22Rv1 (cell line): ENCODE results near the gene VPS33A.

Experiments used
- H3K27ac ChIP-seq: fragments of 450-650 bp; 2 replicates; pipeline ENCODE4 v1.5.1; 2017
- ZFX ChIP-seq: fragments of 450-650 bp; IDR thresholded peaks from 2 replicates; pipeline ENCODE4 v1.6.1; 2017; ENCODE audit warnings: antibody characterized with exemption, borderline replicate concordance
- TF ChIP-seq, protein P1 (sequence below): fragments of 450-650 bp; IDR thresholded peaks from 2 replicates; pipeline ENCODE4 v1.5.1; 2017; ENCODE audit warnings: mild to moderate bottlenecking

The VPS33A gene

DNA sequence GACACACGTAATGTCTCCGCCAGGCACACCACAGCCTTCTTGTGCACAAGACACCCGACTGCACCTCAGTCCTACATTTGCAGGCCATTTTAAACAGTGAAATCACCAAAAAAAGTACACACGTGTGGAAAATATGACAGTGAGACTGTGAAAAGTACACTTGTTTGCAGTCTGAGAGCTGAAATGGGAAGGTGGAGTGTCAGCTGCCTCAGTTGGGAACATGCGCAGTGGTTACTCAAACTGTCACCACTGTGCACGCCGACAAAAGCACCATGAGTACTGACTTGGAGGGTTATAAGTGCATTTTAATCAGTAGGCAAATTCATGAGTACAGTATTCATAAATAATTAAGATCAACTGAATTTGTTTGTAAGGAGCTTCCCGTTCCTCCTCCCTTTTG, 15.8 kb downstream of the VPS33A start:
- TF ChIP-seq, protein P1, sequence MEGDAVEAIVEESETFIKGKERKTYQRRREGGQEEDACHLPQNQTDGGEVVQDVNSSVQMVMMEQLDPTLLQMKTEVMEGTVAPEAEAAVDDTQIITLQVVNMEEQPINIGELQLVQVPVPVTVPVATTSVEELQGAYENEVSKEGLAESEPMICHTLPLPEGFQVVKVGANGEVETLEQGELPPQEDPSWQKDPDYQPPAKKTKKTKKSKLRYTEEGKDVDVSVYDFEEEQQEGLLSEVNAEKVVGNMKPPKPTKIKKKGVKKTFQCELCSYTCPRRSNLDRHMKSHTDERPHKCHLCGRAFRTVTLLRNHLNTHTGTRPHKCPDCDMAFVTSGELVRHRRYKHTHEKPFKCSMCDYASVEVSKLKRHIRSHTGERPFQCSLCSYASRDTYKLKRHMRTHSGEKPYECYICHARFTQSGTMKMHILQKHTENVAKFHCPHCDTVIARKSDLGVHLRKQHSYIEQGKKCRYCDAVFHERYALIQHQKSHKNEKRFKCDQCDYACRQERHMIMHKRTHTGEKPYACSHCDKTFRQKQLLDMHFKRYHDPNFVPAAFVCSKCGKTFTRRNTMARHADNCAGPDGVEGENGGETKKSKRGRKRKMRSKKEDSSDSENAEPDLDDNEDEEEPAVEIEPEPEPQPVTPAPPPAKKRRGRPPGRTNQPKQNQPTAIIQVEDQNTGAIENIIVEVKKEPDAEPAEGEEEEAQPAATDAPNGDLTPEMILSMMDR: no peak
- TF ChIP-seq ZFX: no peak

DNA sequence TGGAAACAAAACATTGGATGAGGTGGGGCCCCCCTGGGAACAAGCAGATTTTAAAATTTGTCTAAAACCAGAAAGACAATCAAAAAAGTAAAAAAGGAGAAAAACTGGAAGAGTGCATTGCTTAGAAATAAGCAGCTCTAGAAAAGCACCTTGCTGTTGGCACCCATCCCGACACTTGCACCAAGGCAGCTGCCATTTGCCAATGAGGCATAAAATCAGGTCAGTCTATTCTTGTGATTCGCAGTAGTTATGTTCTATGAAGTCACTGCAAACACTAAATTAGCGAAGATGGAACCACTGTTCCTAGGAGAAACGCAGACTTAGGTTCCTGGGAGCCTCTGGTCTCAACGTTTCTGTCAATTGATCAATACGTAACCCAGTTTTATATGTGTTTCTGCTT, 16.2 kb downstream of the VPS33A start:
- H3K27ac ChIP-seq: no peak overlapping the region
- TF ChIP-seq ZFX: no peak
- TF ChIP-seq, protein P1: no peak

More for the DNA sequence above, 15.8 kb downstream of the VPS33A start:
- no peak overlapping the region for H3K27ac ChIP-seq

DNA sequence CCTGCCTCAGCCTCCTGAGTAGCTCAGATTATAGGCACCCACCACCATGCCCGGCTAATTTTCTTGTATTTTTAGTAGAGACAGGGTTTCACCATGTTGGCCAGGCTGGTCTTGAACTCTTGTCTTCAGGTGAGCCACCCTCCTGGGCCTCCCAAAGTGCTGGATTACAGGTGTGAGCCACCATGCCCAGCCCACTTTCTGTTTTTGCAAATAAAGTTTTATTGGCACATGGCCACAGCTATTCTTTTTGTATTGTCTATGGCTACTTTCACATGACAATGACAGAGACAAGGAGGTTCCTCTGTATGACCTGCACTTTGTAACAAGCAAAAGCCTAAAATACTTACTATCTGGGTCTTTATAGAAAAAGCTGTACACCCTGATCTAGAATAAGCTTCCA, 20.7 kb downstream of the VPS33A start:
- H3K27ac ChIP-seq: no peak overlapping the region
- TF ChIP-seq, protein P1: no peak
- TF ChIP-seq ZFX: no peak

DNA sequence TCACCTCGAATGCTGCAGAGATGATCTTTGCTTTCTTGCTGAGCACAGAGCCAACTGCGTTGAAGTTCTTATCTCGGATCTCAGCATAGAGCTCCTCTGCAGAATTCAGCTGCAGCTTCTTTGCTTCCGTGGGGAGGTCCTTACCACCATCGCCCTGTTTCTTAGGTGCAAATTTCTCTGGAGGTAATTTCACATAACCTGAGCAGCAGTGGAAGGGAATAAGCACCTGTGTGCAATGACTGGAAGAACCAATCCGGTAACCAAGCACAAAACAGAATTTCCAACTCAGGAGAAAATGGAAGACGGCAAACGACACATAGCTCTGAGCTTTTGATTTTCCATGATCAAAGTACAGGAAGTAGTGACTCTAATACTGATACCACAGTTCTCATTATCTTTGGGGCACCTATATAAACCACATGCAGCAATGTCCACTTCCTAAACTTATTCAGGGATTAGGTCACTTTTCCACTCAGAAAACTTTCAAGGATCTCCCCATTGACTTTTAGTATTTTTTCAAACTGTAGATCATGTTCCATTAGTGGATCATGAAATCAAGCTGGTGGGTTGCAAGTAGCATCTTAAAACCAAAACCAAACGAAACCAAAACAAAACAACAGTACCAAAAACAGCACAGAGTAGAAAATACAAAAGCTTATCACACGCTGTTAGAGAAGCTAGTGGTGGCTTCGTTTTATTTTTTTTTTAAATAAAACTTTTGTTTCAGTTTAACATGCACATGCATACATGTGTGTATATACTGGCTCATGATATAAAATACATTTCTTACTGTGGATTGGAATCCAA, 21.5 kb downstream of the VPS33A start:
- TF ChIP-seq, protein P1: no peak
- no peak for TF ChIP-seq ZFX
- H3K27ac ChIP-seq: no peak overlapping the region

DNA sequence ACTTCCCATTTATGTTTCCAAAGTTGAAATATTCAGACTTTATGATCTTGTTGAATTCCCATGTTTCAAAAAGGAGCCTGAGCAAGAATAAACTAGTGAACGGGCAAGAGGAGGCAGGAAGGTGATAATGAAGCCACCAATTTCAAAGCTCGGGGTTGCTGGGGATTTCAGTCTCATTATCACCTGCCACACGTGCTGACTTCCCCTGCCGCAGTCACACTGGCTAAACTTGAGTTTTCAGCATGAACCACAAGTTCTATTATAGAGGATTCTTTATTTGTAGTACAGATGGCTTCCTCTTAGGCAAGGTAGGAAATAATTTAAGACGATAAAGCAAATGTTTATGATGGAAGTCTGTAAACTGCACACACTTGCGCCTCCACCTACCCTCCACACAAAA, 22.3 kb downstream of the VPS33A start:
- TF ChIP-seq ZFX: no peak
- TF ChIP-seq, protein P1: no peak
- no peak overlapping the region for H3K27ac ChIP-seq

DNA sequence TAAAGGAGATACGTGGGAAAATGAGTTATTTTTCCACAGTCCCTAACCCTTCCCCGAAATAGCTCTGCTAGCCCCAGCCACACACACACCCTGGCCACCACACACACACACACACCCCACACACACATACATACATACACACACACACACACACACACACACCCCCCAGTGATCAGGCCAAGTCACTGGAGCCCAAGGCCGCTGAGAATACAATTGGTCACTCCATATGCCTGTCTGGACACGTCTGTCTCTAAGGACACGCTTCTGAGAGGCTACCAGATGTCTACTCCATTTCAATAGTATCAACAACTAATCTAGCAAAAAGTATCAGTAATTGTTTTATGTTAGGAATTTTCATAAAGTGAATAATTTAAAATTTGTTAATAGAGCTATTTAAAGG, 27.4 kb downstream of the VPS33A start:
- no peak for TF ChIP-seq ZFX
- TF ChIP-seq, protein P1: no peak
- H3K27ac ChIP-seq: no peak overlapping the region

DNA sequence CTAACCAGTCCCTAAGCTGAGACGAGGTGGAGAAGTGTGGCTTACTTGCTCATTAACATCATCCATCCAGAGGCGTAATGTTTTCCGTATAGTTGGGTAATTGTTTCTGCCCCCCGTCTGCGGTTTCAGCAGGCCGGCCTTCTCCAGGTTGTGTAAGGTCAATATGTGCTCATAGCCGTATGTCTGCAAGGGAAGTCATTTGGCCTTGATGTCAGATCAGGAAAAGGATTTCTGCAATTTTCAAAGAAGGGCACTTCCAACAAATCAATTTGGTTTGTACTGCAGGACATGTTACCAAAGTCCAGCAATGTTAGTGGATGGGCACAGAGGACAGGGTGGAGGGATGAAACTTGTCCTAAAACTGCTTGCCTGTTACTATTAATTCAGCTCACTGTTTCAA, 30.6 kb downstream of the VPS33A start:
- H3K27ac ChIP-seq: no peak overlapping the region
- no peak for TF ChIP-seq ZFX
- TF ChIP-seq, protein P1: no peak
